Thyroid gland (tissue), 4 donors: ENCODE measurements around the gene CEBPG. TPM values are rescaled to one million over a fixed set of nuclear protein-coding genes. Genes with fewer than 3 reads are reported as not detected.

Experiments used
- DNase-seq, 2 donors: peaks; one replicate each; pipeline ENCODE4 v3.0.0-alpha.2; 2019
- H3K27ac ChIP-seq, 3 donors: fragments of 200-600 bp; sonication (generic); 1 replicate in 2 of 3; 2 replicates in 1 of 3; pipeline ENCODE4 v1.5.1; 2016 to 2019; ENCODE audit warnings: mild to moderate bottlenecking in 1 of 3, moderate library complexity in 1 of 3
- H3K27me3 ChIP-seq: fragments of 200-600 bp; sonication (generic); one replicate; pipeline ENCODE4 v1.5.1; 2019
- H3K36me3 ChIP-seq, 2 donors: fragments of 200-600 bp; sonication (generic); one replicate each; pipeline ENCODE4 v1.5.1; 2016 to 2019
- H3K4me1 ChIP-seq, 2 donors: fragments of 200-600 bp; sonication (generic); one replicate each; pipeline ENCODE4 v1.5.1; 2017 to 2019
- H3K4me3 ChIP-seq, 3 donors: fragments of 200-600 bp; sonication (generic); replicated peaks in 1 of 3; 1 replicate in 2 of 3; 2 replicates in 1 of 3; pipeline ENCODE4 v1.5.1; 2016; ENCODE audit warnings: mild to moderate bottlenecking in 1 of 3
- H3K9me3 ChIP-seq: fragments of 200-600 bp; sonication (generic); one replicate; pipeline ENCODE4 v1.5.1; 2017
- CTCF ChIP-seq, 6 experiments: fragments of 200-600 bp in 3 of 6; fragments of 450-650 bp in 3 of 6; sonication (generic) in 3 of 6; IDR thresholded peaks; one replicate each; pipeline ENCODE4 v1.5.1; 2016 to 2019; ENCODE audit warnings: antibody characterized with exemption in 6 of 6, mild to moderate bottlenecking in 2 of 6, inconsistent platforms in 1 of 6, moderate library complexity in 1 of 6
- POLR2A ChIP-seq, 2 donors: fragments of 450-650 bp; IDR thresholded peaks; one replicate each; pipeline ENCODE4 v1.6.1; 2017; ENCODE audit warnings: antibody characterized with exemption in 2 of 2, mild to moderate bottlenecking in 2 of 2, moderate library complexity in 1 of 2
- WGBS, 2 donors: methylation state at CpG; one replicate each; pipeline ENCODE4 v1.1.5; 2017; 5-methylcytosine and 5-hydroxymethylcytosine counted together
- intact Hi-C: fragments of 100-400 bp; cut with DNase I; formaldehyde crosslinking; loops from one replicate; pipeline ENCODE4 v1.15.1; 2023
- total RNA-seq, 4 donors: library from RNA; depleted of rRNA; stranded (reverse); fragments of >200 nt; gene quantifications; one replicate each; pipeline ENCODE4 v1.2.3, GENCODE V29; 2016

The CEBPG gene
- total RNA-seq, 4 donors from 2014 or later, result 19.8 to 33.8 (median 26.7) TPM

GRCh38 chr19:33426621-33427361 lies 53.3 kb downstream of the CEBPG start:
- no peak for DNase-seq
- Histone ChIP-seq H3K27me3 (no peaks in the 10 kb centered on the region), H3K9me3 (no peaks in the 10 kb centered on the region), H3K27ac (no peak overlapping the region), H3K4me3 (no peak overlapping the region), H3K4me1 (no peaks in the 10 kb centered on the region), H3K36me3 (no peaks in the 10 kb centered on the region)
- intact Hi-C loops, result no loop called here
- WGBS, 2 donors, result 70 to 72% methylated on average over 19 to 23 of the region's 24 CpGs
- TF ChIP-seq POLR2A (IDR thresholded peaks at IDR 0.05), result no peak
- no peak for TF ChIP-seq CTCF (IDR thresholded peaks at IDR 0.05)

DNA sequence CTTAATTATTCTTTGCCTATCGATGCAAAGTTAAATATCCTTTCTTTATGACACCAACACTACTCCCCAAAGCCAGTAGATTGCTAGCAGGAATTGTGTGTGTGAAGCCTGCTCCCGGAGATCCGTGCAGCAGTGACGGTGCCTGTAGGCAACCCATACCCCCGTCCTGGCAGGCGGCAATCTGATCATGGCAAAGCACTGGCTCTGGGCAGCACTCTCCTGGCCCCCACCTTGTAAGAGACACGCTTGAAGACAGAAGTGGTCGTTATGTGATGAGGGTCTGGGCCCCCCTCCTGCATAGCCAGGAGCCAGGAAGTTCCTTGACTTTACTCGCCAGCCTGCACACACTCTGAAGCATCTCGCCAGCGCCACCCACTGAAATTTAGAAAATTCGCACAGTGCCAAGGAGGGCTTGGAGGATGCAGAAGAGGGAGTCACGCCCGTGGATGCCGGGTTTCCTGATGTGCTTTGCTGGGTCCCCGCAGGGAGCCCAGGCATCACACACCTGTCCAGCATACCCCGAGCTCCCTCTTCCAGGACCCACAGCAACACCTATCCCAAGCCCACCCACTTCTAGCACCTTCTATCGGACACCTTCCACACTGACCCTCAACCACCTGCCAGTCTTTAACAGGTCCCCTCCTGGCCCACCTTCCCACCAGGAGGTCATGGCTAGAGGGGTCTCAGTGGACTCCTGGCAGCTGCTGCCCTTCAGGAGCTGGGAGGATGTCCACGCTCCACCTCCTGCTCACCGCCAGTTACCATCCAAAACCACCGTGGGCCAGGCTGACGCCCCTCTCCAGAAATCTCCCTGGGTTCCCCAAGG lies 54.5 kb downstream of the CEBPG start:
- 90 to 91% methylated on average over 22 of the region's 22 CpGs for WGBS, 2 donors

GRCh38 chr19:33428627-33429125 lies 55.2 kb downstream of the CEBPG start:
- WGBS, 2 donors, result 86 to 93% methylated on average over 5 of the region's 5 CpGs
- no peaks in the 10 kb centered on the region for H3K27me3 ChIP-seq
- no peak for DNase-seq
- TF ChIP-seq CTCF (IDR thresholded peaks at IDR 0.05) (no peak), POLR2A (IDR thresholded peaks at IDR 0.05) (no peak)
- intact Hi-C loops, result no loop called here
- H3K9me3 ChIP-seq, result no peaks in the 10 kb centered on the region
- no peak overlapping the region for H3K4me3 ChIP-seq
- H3K4me1 ChIP-seq, result peaks cover 4 to 11% of the 10 kb centered on the region in 2 donors
- H3K36me3 ChIP-seq, result no peaks in the 10 kb centered on the region
- no peak overlapping the region for H3K27ac ChIP-seq

More for the DNA sequence above, 54.5 kb downstream of the CEBPG start:
- no peak for DNase-seq
- H3K36me3 ChIP-seq, result no peaks in the 10 kb centered on the region
- H3K4me3 ChIP-seq, result no peak overlapping the region
- H3K4me1 ChIP-seq, result peaks cover 4 to 11% of the 10 kb centered on the region in 2 donors
- H3K27ac ChIP-seq, result no peak overlapping the region
- H3K27me3 ChIP-seq, result no peaks in the 10 kb centered on the region
- TF ChIP-seq POLR2A (IDR thresholded peaks at IDR 0.05) (no peak), CTCF (IDR thresholded peaks at IDR 0.05) (no peak)
- intact Hi-C loops, result no loop called here
- H3K9me3 ChIP-seq, result no peaks in the 10 kb centered on the region

GRCh38 chr19:33429891-33430673 lies 56.6 kb downstream of the CEBPG start:
- Histone ChIP-seq H3K27ac (no peak overlapping the region), H3K36me3 (no peaks in the 10 kb centered on the region), H3K9me3 (no peaks in the 10 kb centered on the region), H3K4me1 (peaks cover 4 to 11% of the 10 kb centered on the region in 2 donors), H3K4me3 (no peak overlapping the region), H3K27me3 (no peaks in the 10 kb centered on the region)
- DNase-seq, result peak in 1 of 2 donors; percentile 1
- TF ChIP-seq CTCF (IDR thresholded peaks at IDR 0.05) (no peak), POLR2A (IDR thresholded peaks at IDR 0.05) (no peak)
- WGBS, 2 donors, result 60 to 72% methylated on average over 17 of the region's 17 CpGs
- intact Hi-C loops, result loop anchor here (2.0 kb wide), 1 partner anchor 341 kb away; no protein-coding TSS in a partner anchor
